ENCODE results near the gene USP49. TPM values are rescaled to one million over a fixed set of nuclear protein-coding genes. Genes with fewer than 3 reads are reported as not detected.

USP49 gene
- total and polyA plus RNA-seq, 8 donors = 0.50 to 26.3 (median 4.6) TPM

DNA sequence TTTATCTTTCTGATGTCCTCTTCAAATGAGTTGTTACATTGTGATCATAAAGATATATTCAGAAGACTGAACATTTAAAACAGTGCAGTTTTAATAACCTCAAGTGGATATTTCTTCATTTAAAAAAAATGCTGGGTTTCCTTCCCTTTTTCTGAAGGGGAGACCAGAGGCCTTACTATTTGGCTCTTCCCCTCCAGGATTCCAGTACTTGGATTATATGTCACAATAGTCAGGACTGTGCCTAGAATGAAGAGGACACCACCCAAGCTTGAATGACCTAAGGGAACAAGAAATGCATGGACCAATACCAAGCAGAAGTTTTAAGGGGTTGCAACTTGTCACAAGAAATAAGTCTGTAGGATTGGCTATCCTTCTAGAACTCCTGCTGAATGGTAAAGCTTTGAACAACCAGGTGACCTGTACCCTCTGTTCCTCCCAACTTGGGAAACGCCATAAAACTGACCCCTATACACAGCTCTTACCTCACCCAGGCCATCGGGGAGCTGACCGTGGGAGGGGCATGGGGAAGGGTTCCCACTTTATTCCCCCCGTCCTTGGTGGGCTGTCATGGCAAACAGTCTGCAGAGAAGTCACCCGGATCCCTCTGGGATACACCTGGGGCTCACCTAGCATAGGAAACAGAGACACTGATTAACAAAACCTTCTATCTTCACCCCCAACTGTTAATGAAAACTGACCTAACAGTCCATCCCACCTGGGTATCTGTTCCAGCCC, 117.5 kb downstream of the USP49 start:
- TF ChIP-seq, protein P1, sequence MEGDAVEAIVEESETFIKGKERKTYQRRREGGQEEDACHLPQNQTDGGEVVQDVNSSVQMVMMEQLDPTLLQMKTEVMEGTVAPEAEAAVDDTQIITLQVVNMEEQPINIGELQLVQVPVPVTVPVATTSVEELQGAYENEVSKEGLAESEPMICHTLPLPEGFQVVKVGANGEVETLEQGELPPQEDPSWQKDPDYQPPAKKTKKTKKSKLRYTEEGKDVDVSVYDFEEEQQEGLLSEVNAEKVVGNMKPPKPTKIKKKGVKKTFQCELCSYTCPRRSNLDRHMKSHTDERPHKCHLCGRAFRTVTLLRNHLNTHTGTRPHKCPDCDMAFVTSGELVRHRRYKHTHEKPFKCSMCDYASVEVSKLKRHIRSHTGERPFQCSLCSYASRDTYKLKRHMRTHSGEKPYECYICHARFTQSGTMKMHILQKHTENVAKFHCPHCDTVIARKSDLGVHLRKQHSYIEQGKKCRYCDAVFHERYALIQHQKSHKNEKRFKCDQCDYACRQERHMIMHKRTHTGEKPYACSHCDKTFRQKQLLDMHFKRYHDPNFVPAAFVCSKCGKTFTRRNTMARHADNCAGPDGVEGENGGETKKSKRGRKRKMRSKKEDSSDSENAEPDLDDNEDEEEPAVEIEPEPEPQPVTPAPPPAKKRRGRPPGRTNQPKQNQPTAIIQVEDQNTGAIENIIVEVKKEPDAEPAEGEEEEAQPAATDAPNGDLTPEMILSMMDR (IDR thresholded peaks at IDR 0.05) = no peak
- TF ChIP-seq EP300 (IDR thresholded peaks at IDR 0.05) = no peak
- TF ChIP-seq POLR2A (IDR thresholded peaks at IDR 0.05) = no peak
- TF ChIP-seq POLR2AphosphoS5 (IDR thresholded peaks at IDR 0.05) = no peak
- 79 to 91% (median 87%) methylated on average over 5 of the region's 5 CpGs for WGBS, 5 donors

DNA sequence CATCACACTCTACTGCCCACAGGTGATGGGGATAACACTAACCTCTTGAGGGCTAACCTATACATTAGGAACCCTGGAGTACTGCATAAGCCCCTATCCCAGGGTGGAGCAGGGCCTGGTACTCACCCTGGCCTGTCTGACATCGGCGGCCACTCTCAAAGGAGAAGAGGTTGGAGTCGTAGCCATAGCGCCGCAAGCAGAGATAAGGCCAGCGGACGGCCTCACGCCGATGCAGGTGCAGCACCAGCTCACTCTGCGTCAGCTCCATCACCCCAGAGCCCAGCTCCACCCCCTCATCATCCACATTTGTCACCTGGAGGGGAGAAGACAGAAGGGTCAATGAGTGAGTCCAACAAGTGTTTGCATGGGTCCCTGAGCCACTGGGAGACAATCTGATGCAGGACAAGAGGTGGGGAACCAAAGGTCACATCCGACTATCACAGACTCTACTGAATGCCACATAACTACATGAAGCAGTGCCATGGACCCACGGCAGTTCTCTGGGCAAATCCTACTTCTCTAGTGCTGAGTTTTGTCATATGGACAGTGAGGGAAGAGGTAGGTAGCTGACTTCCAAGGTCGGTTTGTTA, 119.8 kb downstream of the USP49 start:
- DNase-seq = no peak
- TF ChIP-seq POLR2A (IDR thresholded peaks at IDR 0.05) (no peak), POLR2AphosphoS5 (IDR thresholded peaks at IDR 0.05) (no peak), EP300 (IDR thresholded peaks at IDR 0.05) (no peak)
- TF ChIP-seq, protein P1 (IDR thresholded peaks at IDR 0.05) = no peak
- no peaks in the 10 kb centered on the region for H3K27me3 ChIP-seq
- intact Hi-C loops (cut with DNase I; ENCODE audit: low total_unique reads) = no loop called here
- peaks cover 33 to 70% (median 70%) of the 10 kb centered on the region in 4 donors for H3K36me3 ChIP-seq
- peak overlapping the region in 3 of 5 donors; percentile 16 to 46 (median 43) for H3K27ac ChIP-seq
- WGBS, 5 donors = 31 to 68% (median 51%) methylated on average over 3 to 13 of the region's 13 CpGs
- H3K9me3 ChIP-seq = no peaks in the 10 kb centered on the region
- peak overlapping the region in 1 of 4 donors; percentile 22 for H3K4me3 ChIP-seq
- peaks cover 7 to 61% (median 31%) of the 10 kb centered on the region in 4 donors for H3K4me1 ChIP-seq

More for the DNA sequence above, 117.5 kb downstream of the USP49 start:
- H3K27me3 ChIP-seq = no peaks in the 10 kb centered on the region
- H3K4me3 ChIP-seq = no peak overlapping the region
- intact Hi-C loops (cut with DNase I; ENCODE audit: low total_unique reads) = no loop called here
- H3K27ac ChIP-seq = peak overlapping the region in 3 of 5 donors; percentile 4 to 26 (median 10)
- H3K9me3 ChIP-seq = no peaks in the 10 kb centered on the region
- peaks cover 12 to 47% (median 46%) of the 10 kb centered on the region in 4 donors for H3K36me3 ChIP-seq
- no peak for DNase-seq
- H3K4me1 ChIP-seq = peaks cover 20 to 80% (median 50%) of the 10 kb centered on the region in 4 donors

DNA sequence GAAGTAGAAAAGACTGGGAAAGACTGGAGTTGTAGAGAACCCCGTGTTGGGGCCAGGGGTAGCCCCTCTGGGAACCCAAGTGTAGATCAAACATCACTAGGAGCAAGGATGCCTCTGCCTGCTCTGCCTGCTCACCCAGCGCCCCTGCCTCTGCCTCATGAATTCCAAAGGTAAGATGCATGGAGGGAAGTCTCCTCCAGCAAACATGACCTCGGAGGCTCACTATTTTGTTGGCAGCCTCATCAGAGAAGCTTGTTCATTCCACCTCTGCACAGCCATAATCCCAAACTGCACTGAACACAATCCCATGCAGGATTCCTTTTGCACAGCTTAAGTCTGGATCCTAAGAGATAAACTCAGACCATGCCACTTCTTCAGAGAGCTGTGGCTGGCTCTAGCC, 120.3 kb downstream of the USP49 start:
- no peaks in the 10 kb centered on the region for H3K27me3 ChIP-seq
- intact Hi-C loops (cut with DNase I; ENCODE audit: low total_unique reads) = loop anchor here (5.0 kb wide), 1 partner anchor 78 kb away; no protein-coding TSS in a partner anchor
- H3K36me3 ChIP-seq = peaks cover 36 to 76% (median 73%) of the 10 kb centered on the region in 4 donors
- WGBS, 5 donors = 51 to 71% (median 64%) methylated on average over 3 of the region's 3 CpGs
- H3K4me3 ChIP-seq = no peak overlapping the region
- H3K27ac ChIP-seq = peak overlapping the region; percentile 1 to 46 (median 21)
- no peaks in the 10 kb centered on the region for H3K9me3 ChIP-seq
- H3K4me1 ChIP-seq = peaks cover 7 to 59% (median 29%) of the 10 kb centered on the region in 4 donors
- no peak for DNase-seq
- no peak for TF ChIP-seq POLR2AphosphoS5 (IDR thresholded peaks at IDR 0.05)
- TF ChIP-seq EP300 (IDR thresholded peaks at IDR 0.05) = no peak
- TF ChIP-seq POLR2A (IDR thresholded peaks at IDR 0.05) = no peak
- TF ChIP-seq, protein P1 (IDR thresholded peaks at IDR 0.05) = no peak

DNA sequence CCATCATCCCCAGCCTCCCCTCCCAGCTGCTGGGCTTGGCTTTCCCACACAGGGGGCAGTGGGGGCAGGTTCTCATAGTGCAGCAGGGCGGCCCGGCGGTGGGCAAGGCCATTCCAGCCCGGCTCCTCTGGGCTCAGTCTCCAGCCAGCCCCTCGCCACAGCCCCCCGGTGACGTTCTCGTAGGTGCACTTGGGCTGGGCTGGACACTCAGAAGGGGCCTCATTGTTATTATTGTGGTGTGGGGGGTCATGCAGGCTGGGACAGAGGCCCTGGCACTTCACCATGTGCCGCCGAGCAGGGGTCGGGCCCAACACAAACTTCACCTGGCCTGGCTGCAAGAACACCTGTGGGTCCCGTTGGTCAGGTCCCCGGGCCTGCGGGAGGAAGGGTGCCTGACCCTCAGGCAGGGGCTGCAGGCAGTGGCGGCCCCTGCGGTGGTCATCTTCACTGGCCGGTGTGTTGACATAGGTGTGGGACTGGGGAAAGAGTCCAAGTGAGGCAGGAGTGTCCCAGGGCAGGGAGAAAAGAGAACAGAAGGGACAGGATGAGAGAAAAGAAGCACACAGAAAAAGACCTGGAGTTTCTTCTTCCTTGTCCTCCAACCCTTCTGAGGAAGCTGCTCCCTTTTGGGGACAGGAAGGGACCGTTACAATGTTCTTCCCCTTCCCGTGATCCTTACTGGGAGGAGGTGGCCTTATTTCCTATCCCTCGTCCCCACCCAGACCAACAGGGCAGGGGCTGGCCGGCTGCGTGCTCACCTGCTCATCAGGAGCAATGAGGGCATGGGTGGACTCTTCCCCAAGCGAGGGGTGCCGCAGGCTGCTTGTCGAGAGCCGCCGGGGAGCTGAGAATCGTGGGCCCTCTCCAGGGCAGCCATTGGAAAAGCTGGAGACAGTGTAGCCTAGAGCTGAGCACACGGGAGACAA, 123.9 kb downstream of the USP49 start:
- TF ChIP-seq, protein P1 (IDR thresholded peaks at IDR 0.05) = no peak
- peaks cover 25 to 63% (median 43%) of the 10 kb centered on the region in 4 donors for H3K4me1 ChIP-seq
- H3K27me3 ChIP-seq = no peaks in the 10 kb centered on the region
- intact Hi-C loops (cut with DNase I; ENCODE audit: low total_unique reads) = loop anchor here (5.0 kb wide), 1 partner anchor 74 kb away; no protein-coding TSS in a partner anchor
- no peak overlapping the region for H3K4me3 ChIP-seq
- peak overlapping the region in 1 of 5 donors; percentile 7 for H3K27ac ChIP-seq
- DNase-seq = no peak
- no peaks in the 10 kb centered on the region for H3K9me3 ChIP-seq
- 90 to 92% (median 91%) methylated on average over 16 to 29 of the region's 29 CpGs for WGBS, 5 donors
- H3K36me3 ChIP-seq = peaks cover 36 to 72% (median 63%) of the 10 kb centered on the region in 4 donors

All from stomach (tissue), 9 donors.